ENCODE data around the gene ROGDI. TPM values are rescaled to one million over a fixed set of nuclear protein-coding genes. Genes with fewer than 3 reads are reported as not detected.

Gene ROGDI
- total RNA-seq, 1 donor from 2014 or later = 39.3 TPM

- no peaks in the 10 kb centered on the region for H3K9me3 Mint-ChIP-seq
- no peak for DNase-seq (ENCODE audit: extremely low spot score, unreplicated experiment)
- no peaks in the 10 kb centered on the region for H3K27me3 Mint-ChIP-seq
- H3K4me3 Mint-ChIP-seq = no peak overlapping the region
- peaks cover 29% of the 10 kb centered on the region for H3K36me3 Mint-ChIP-seq
- H3K4me1 Mint-ChIP-seq (ENCODE audit: unreplicated experiment) = no peaks in the 10 kb centered on the region
- H3K27ac Mint-ChIP-seq = no peak overlapping the region
- TF ChIP-seq CTCF (conservative IDR thresholded peaks at IDR 0.05) = no peak
Observed at GRCh38 chr16:4826980-4827379, 24.5 kb upstream of the ROGDI start.

- Mint-ChIP-seq H3K4me3 (no peak overlapping the region), H3K36me3 (peaks cover 29% of the 10 kb centered on the region), H3K27ac (no peak overlapping the region), H3K4me1 (ENCODE audit: unreplicated experiment) (no peaks in the 10 kb centered on the region), H3K9me3 (no peaks in the 10 kb centered on the region), H3K27me3 (no peaks in the 10 kb centered on the region)
- no peak for TF ChIP-seq CTCF (conservative IDR thresholded peaks at IDR 0.05)
- no peak for DNase-seq (ENCODE audit: extremely low spot score, unreplicated experiment)
Observed at GRCh38 chr16:4826526-4826925, 24.1 kb upstream of the ROGDI start.

GRCh38 chr16:4825196-4825595, 22.8 kb upstream of the ROGDI start:
- no peaks in the 10 kb centered on the region for H3K9me3 Mint-ChIP-seq
- no peak overlapping the region for H3K4me3 Mint-ChIP-seq
- H3K27me3 Mint-ChIP-seq = no peaks in the 10 kb centered on the region
- TF ChIP-seq CTCF (conservative IDR thresholded peaks at IDR 0.05) = no peak
- H3K27ac Mint-ChIP-seq = no peak overlapping the region
- H3K4me1 Mint-ChIP-seq (ENCODE audit: unreplicated experiment) = no peaks in the 10 kb centered on the region
- H3K36me3 Mint-ChIP-seq = peaks cover 20% of the 10 kb centered on the region
- no peak for DNase-seq (ENCODE audit: extremely low spot score, unreplicated experiment)

GRCh38 chr16:4820652-4821051, 18.2 kb upstream of the ROGDI start:
- Mint-ChIP-seq H3K27ac (no peak overlapping the region), H3K4me3 (no peak overlapping the region), H3K27me3 (no peaks in the 10 kb centered on the region), H3K4me1 (ENCODE audit: unreplicated experiment) (no peaks in the 10 kb centered on the region), H3K36me3 (peaks cover 23% of the 10 kb centered on the region), H3K9me3 (no peaks in the 10 kb centered on the region)
- no peak for TF ChIP-seq CTCF (conservative IDR thresholded peaks at IDR 0.05)
- DNase-seq (ENCODE audit: extremely low spot score, unreplicated experiment) = no peak

GRCh38 chr16:4814542-4815173, 12.2 kb upstream of the ROGDI start:
- H3K9me3 Mint-ChIP-seq = no peaks in the 10 kb centered on the region
- no peak for TF ChIP-seq CTCF (conservative IDR thresholded peaks at IDR 0.05)
- H3K4me3 Mint-ChIP-seq = no peak overlapping the region
- peaks cover 26% of the 10 kb centered on the region for H3K36me3 Mint-ChIP-seq
- no peaks in the 10 kb centered on the region for H3K4me1 Mint-ChIP-seq (ENCODE audit: unreplicated experiment)
- no peak for DNase-seq (ENCODE audit: extremely low spot score, unreplicated experiment)
- no peaks in the 10 kb centered on the region for H3K27me3 Mint-ChIP-seq
- H3K27ac Mint-ChIP-seq = no peak overlapping the region

- H3K27ac Mint-ChIP-seq = no peak overlapping the region
- no peak for DNase-seq (ENCODE audit: extremely low spot score, unreplicated experiment)
- H3K27me3 Mint-ChIP-seq = no peaks in the 10 kb centered on the region
- peaks cover 26% of the 10 kb centered on the region for H3K36me3 Mint-ChIP-seq
- no peak for TF ChIP-seq CTCF (conservative IDR thresholded peaks at IDR 0.05)
- no peaks in the 10 kb centered on the region for H3K4me1 Mint-ChIP-seq (ENCODE audit: unreplicated experiment)
- no peak overlapping the region for H3K4me3 Mint-ChIP-seq
- no peaks in the 10 kb centered on the region for H3K9me3 Mint-ChIP-seq
Observed at GRCh38 chr16:4814046-4814445, 11.6 kb upstream of the ROGDI start.

All from type B pancreatic cell (in vitro differentiated cells).